Hindlimb muscle (tissue), 1 donor: ENCODE results near the gene FRAS1. TPM values are rescaled to one million over a fixed set of nuclear protein-coding genes. Genes with fewer than 3 reads are reported as not detected.
"Not testable (repeated sequence)": the region's sequence is repeated elsewhere in the genome, so short reads cannot be mapped to it uniquely, and the experiment has no call there.

Source experiments
- DNase-seq: peaks from one replicate; pipeline ENCODE4 v3.0.0-alpha.2; 2013
- polyA plus RNA-seq: library from polyadenylated mRNA; unstranded; fragments of 120-200 nt; gene quantifications from one replicate; pipeline ENCODE4 v1.2.1, GENCODE V29; 2013; ENCODE audit not compliant: insufficient read length

FRAS1 gene
- polyA plus RNA-seq, 1 donor, result 4.6 TPM

DNA sequence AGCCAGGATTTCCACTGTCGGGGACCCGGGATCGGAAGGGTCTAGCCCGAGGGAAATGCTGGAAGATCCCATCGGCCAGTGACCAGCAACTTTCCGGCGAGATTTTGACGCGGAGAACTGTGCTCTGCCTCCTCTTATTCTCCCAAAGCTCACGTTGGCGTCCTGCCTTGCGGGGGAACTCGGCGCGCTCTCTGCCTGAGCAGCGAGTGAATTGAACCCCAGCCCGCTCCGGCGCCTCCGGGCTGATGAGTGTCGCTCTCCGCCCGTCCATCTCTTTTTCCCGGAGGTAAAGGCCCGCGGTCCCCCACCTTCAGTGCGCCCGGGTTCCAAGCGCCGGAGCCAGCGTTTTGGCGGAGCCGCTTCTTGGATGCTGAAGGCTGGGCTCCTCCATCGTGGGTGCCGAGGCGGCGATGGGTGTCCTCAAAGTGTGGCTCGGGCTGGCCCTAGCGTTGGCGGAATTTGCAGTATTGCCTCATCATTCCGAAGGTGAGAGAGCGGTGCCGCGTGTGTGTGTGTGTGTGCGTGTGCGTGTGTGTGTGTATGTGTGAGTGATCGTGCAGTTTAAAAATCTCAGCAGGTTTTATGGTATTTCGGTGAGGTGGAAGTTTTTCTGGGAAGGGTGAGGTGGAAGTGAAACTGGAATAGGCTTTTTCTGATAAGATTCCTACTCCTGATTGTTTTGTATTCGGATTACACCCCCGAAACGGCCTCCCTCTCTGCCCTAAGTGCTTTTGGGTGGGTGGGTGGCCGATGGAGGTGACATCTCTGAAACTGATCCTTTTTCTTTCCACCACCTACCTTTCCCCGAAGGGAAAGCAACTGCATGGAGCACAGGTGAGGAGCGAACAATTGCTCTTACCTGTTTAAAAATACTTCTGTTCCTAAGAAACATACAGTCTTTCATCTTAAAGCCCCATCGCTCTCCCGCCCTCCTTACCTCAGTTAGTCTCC is 752 bp downstream of the FRAS1 start:
- peak; percentile 60 for DNase-seq

DNA sequence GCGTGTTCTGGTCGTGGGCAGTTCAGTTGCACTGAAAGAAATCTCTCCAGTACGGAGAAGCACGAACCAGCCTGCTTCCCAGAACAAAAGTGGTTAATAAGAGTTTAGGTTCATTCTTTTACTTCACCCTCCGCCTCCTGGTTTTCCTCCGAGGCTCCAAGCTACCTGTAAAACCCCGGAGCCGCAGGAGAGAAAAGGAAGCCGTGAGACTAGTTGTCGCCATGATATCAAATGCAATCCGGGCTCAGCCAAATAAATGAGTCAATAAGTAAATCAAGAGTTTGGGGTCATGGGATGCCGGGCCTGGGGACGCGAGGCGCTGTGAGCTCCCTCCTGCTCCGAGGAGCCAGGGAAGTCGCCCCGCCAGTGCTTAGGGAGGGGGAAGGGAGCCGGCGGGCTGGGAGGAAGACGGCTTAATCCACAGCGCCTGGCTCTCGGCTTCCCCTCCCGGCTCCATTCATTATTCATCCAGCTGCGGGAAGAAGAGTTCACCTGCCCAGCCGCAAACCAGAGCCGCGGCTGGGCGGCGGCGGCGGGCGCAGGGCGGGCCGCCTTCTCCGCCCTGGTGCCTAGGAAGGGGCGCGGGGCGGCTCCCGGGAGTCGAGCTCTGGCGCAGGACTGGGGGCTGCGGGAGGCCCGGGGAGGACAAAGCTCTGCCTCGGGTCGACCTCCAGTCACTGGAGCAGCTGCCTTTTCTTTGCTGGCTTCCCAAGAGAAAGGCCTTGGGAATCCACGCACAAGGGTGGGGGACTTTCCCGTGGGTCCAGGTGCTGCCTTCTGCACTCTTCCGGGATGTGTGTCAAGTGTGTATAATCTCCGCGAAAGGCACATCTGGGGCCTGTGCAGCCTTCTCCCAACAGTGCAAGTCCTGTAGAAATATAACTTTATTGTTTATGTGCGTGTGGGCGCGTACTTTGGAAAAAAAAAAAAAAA is 1.7 kb downstream of the FRAS1 start:
- peak; percentile 54 for DNase-seq

DNA sequence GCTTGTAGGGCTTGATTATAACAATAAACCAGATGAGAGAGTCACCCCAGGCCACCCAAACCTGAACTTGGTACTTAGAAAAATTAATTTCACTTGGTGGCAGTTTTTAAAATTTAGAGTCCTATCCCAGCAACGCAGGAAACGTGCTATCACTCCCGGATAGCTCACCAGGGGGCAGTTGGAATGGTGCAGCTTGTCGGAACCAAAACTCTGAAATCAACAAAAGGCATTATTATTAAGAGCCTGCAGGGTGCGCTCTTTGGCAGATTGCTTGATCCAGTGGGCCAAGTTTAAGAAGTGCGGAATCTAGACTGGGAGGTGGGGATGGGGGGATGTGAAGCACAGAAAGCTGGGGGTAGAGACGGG is 2.4 kb downstream of the FRAS1 start:
- peak; percentile 56 for DNase-seq

DNA sequence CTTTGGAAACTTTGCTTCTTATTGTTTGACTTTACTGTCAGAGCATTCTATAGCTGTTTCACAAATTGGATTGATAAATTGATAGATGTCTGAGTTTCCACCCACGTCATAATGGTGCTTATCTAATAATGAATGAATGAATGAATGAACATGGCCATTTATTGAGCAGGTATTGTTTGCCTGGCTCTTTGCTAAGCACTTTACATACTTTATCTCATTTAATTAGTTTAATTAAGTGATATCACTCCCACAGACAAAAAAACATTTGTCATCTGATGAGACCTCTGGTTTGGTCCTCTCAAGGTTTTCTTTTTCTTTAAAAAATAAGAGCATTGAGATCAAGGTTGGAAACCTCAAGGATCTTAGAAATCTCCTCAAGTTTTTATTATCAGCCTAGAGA is 2.8 kb downstream of the FRAS1 start:
- no peak for DNase-seq

DNA sequence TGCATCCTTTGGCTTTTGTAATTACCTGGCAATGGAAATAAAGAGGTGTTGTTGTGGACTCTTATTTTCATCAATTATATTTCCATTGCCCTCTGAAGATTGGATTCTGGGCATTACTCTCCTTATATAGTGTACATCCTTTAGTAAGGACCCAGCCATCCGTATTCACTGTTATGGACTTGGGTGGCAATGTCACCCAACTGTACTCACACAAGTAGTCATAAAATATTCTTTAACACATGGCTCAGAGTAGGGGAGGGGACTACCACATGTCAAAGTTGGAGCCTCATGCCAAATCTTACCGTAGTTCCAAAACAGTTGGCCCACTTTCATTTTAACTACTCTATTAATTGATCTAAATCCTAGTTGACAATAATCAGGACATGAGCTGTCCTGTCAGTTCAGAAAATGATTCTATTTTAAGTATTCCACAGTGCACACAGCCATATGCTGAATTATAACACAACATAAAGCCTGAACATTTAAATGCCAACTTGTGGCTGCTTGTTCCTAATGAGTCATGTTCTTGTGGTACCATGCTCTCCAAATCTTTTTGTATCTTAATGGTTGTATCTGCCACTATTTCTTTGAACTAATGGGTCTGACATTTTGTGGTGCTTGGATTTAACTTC is 4.9 kb downstream of the FRAS1 start:
- no peak for DNase-seq

DNA sequence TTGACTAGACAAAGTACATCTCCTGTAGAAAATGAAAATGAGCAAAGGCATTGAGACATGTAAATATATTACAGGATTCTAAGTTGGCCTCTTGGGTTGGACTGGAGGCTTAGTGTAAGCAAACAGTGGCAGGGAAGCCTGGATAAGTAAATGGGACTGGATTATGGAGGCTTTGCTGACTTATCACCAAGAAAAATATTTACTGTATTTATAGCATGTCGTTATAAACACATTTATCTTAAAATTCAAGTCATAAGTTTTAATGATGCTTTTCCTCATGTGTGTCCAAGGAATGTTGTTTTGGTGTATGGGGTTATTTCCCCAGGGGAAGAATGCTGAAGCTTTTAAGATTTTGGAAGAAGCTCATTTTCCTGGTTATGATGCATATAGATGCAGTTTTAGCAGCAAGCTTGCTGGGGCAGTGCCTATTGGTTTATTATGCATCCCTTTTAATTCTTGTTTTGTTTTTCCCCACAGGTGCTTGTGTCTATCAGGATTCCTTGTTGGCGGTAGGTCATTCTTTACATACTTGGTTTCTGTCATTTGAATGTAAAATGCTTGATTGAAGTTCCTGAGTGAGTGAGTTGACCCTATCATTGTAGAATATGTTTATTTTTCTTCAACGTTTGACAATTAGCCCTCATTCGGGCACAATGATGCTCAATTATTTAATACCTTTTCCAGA is 8.5 kb downstream of the FRAS1 start:
- DNase-seq, result no peak

DNA sequence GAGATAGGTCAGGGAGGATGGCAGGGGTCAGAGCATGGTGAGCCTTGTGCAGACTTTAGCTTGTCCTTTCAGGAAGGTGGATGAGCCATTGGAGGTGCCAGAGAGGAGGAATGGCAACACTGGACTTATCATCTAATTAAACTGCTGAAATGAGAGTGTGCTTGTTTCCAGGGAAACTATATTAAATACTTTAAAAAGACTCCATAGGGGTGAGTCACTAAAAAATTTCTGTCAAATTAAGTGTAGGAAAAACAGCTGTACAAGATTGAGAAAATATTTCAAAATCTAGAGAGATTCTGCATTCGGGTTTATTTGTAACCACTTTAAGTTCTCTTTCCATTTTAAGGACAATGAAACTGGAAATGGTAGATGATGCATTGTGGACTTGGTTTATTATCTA is 11.4 kb downstream of the FRAS1 start:
- no peak for DNase-seq

DNA sequence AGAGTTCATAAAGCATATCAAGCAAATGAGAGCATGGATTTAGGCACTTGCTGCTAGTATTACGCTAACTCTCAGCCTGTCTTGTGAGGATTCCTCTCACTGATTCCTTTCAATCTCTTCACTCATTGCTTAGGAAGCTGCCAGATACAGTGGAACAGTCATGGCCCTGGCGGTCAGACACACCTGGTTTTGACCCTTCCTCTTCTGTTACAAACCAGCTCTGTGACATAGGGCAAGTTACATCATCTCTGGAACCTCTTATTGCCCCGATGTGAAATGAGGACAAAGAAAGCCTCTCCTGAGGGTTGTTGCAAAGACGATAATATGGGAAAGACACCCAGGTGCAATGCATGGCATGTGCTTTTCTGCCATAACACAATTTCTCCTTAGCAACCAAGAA is 12.2 kb downstream of the FRAS1 start:
- no peak for DNase-seq

DNA sequence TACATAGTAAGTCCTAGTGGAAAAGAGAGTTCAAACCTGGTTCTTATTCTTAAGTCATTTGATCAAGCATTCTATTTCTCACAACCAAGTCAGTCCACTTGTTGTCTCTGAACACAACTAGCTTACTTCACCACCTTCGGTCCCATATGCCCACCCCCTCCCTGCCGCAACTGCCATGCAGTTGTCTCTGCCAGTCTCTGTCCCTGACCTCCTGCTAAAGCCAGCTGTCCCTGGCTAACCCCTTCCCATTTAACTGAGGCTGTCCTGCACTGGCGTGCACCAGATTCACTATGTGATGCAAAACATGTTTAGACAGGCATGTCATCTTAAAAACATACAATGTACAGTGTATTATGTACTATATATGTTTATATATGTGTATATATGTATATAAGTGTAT is 12.7 kb downstream of the FRAS1 start:
- DNase-seq, result peak; percentile 15

DNA sequence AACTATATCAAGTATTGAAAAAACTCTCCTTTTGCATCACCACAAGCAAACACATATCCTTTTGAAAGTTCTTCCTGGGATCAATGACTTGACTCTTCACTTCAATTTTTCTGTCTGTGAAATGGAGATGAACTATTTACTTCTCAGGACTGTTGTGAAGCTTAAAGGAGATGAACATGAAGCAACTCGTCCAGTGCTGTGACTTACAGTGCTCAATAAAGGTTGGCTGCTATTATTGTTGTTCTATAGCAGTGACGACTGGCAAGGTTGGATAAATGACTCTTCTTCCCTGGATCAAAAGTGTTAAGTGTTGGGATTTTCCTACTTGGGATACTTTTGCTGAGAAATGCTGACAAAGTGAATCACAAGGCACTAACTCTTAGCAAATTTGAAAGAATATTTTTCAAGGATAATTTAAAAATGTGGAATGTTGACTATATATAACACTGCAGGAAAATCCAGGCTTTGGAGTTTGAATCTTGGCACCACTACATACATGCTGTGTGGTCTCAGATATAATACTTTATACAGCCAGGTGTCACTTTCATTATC is 13.7 kb downstream of the FRAS1 start:
- DNase-seq, result no peak

DNA sequence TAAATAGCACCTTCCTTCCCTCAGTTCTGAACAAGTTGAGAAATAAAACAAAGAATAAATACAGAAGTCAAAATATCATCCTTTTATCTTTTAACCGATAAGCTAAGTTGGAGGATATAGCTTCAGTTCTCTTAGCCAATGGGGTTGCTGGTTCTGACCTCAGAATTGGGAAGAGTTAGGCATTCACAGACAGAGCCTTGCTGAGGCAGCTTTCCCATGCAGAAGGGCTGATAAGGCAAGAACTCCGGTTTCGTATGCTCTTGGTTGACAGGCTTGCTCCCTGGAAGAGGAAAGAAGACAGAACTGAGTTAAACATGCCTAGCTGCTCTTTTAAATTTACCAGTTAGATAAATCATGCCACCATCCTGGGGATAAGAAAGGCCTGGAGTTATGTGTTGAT is 17.6 kb downstream of the FRAS1 start:
- DNase-seq, result no peak

DNA sequence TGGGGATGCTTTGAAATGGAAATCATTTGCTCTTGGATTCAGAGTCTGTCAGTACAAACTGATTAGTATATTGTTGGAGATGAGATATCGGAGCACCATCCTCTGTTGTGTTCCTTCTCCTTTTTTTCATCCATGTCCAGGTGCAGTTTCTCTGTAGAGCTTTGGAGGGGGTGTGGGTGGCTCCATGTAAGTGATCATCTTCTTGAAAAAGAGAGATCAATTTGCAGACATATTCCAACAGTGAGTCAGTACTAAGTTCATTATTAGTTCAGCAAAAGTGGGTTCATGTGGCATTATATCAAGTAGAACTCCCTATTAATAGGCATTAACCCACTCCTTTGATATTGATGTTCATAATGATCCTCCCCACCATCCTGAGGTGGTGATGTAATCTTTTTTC is 18.9 kb downstream of the FRAS1 start:
- DNase-seq, result no peak

DNA sequence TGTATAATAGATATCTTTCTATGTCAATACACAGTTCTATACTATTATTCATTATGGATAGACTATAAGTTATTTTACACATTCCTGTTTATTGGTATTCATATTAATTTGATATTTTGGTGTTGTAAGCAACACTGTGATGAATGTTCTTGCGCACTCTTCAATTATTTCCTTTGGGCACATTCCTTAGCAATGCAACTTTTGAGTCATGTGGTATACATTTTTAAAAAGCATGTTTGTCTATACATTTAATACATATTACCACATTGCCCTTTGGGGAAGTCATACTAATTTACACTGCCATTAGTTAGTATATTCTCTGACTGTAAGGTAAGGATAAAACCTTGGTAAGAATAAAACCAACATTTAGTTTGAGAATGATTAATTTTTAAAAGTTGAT is 21.0 kb downstream of the FRAS1 start:
- DNase-seq, result no peak

DNA sequence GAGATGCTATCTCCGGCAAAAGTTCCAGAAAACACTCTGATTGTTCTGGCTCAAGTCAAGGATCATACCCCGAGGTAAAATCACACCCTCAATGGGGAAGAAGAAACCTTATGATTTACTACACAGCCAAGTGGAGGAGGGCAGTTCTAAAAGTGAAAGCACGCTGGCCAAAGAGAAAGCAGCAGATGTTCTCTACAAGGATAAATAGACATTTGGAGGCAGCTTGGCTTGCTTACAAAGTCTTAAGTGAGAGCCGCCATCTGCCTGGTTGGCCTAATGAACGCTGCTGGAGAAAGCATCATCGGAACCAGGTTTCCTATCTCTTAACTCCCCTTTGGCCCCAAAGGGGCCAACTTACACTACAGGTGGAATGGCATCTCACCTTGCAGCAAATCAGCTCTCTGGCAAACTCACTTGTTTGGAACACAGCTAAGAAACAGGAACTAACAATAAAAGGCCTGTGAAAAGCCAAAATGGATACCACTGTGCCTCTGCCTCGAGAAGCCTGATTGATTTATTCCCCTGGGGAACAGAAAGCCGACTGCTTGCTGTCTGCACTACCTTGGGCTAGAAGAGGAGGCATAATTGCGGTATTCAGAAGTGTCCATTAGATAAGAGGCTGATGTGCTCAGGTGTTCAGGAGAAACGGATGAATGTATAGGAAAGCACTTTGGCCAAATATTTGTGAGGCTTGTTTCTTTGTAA is 22.8 kb downstream of the FRAS1 start:
- no peak for DNase-seq

DNA sequence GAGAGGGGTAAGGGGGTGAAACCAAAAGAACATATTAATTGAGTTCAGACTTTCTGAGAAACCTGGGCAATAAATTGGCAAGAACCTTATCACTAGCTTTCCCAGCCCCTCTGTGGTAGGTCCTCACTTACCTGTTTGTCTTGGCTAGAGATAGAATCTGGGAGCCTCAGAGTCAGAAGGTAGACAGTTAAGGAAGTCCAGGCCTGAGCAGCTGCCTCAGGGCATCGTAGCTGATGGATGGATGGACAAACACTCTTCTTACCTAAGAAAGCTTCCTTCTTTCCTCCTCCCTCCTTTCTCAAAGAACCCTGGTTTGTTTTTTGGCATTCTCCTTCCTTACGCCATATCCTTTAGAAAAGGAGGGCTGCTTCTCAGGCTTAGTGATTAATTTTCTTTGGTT is 24.4 kb downstream of the FRAS1 start:
- DNase-seq, result no peak

DNA sequence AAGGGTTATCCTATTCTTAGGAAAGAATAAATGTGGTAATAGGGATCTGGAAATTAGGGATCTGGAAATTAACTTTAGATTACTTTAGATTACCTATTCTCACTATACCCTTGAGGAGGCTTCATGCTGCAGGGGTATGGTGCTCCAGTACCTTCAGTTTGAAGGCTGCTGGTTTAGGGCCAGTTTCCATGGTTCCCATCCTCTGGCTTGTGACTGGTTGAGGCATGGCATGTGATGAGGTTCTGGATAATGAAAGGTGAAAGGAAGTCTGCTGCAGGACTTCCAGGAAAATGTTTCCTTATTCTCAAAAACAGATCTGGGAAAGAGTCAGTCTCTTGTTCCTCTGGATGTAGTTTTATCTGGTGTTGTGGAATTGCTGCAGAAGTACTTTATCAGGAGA is 25.9 kb downstream of the FRAS1 start:
- no peak for DNase-seq

DNA sequence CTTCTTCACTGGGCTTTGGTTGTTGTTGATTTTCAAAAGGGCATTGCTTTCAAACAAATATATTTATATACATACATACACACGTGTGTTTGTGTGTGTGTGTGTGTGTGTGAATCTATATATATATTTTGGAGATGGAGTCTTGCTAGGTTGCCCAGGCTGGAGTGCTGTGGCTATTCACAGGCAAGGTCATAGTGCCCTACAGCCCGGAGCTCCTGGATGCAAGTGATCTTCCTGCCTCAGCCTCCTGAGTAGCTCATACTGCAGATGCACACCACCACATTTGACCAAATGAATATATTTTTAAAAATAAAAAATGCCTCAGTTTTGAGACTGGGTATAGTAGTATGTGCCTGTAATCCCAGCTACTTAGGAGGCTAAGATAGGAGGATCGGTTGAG is 34.4 kb downstream of the FRAS1 start:
- no peak for DNase-seq

DNA sequence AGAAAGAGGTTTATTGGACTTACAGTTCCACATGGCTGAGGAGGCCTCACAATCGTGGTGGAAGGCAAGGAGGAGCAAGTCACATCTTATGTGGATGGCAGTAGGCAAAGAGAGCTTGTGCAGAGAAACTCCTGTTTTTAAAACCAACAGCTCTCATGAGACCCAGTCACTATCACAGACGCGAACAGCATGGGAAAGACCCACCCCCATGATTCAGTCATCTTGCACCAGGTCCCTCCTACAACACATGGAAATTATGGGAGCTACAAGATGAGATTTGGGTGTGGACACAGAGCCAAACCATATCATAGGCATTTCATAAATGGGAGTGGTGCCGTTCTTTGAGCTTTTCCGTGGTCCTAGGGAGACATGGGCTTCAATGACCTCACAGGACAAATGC is 35.2 kb downstream of the FRAS1 start:
- not testable (repeated sequence) for DNase-seq

DNA sequence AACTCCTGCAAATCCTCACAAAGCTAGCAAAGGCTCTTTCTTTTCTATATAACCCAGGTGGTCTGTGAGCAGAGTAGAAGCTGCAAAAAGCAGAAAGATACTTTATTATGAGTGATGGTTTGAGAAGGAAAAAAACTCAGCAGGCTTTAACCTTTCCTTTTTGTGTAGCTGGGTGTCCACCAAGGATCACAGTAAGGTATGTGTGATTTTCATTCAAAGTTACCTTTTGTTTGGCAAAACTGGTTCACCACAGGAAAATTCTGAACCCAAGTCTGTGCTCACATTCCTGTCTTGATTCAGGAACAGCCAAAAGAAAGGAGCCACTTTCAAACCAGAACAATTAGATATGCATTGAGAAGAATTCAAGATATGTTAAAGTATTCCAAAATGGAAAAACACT is 35.7 kb downstream of the FRAS1 start:
- DNase-seq, result no peak

DNA sequence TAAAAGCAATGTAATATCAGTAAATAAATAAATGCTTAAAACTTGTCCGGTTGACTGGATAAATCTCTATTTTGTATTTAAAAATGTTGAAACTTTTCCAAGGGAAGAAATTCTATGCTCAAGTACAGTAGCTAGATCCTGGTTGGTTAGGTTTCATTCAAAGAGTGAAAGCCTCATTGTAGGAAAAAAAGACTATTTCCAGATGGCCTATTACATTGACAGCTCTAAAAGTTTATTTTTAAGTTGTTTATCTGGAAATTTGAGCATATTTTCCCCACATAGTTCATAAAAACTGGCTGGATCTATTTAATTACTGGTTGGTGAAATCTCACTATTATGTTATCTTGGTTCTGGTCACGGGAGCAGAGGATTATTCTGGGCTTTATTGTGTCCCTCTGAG is 38.0 kb downstream of the FRAS1 start:
- DNase-seq, result no peak

DNA sequence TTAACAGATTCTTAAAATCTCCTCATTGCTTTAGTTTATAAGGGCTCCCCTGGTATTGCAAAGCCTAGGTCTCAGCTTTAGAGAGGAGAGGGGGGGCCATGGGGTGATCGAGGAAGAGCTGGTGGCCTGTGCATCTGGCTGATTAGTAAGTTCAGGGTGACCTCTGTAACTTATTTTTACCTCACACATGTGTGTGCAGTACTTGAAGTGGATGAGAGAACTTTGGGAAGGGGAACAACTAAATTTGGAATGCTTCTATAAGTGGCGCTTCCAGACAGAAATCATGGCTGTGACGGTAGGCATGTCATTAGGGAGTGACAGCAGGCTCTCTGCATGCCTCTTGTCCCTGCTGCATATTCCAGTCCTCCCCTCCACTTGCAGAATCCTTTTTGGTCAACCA is 41.9 kb downstream of the FRAS1 start:
- no peak for DNase-seq

DNA sequence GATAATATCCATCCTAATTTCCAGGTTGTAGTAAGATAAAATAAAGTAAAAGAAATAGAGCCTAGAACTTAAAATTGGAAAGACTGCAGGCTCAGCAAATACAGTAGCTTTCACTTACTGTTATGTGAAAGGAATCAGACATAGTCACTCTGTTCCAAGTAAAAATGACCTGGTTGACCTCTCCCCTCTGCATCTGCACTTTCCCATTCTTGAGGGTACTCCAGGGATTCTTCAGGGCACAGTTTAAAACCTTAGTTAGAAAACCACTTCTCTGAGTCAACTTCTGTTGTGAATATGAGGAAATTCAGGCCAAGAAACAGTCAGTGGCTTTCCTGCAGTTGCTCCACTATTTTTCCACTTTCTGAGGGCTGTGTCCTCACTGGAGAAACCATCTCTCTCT is 42.9 kb downstream of the FRAS1 start:
- no peak for DNase-seq
